Memory B cell (primary cell): ENCODE data around the gene CPXM1.

Source experiments
- ATAC-seq: fragments of 150-1000 bp; cut with Tn5 transposase; 2 replicates; pipeline ENCODE4 v1.10.0; 2021; ENCODE audit warnings: low read depth, mild to moderate bottlenecking, moderate library complexity
- DNase-seq, 2 donors: peaks; one replicate each; pipeline ENCODE4 v3.0.0; 2022; ENCODE audit warnings: low spot score in 2 of 2
- H3K27ac Mint-ChIP-seq: one replicate; pipeline ENCODE4 v1.8.0; 2022; ENCODE audit warnings: mild to moderate bottlenecking, moderate library complexity, mixed read lengths
- H3K27me3 Mint-ChIP-seq: one replicate; pipeline ENCODE4 v1.8.0; 2022; ENCODE audit warnings: mixed read lengths
- H3K36me3 Mint-ChIP-seq: one replicate; pipeline ENCODE4 v1.8.0; 2022; ENCODE audit warnings: mild to moderate bottlenecking, mixed read lengths
- H3K4me1 Mint-ChIP-seq: one replicate; pipeline ENCODE4 v1.8.0; 2022; ENCODE audit warnings: mixed read lengths
- H3K4me3 Mint-ChIP-seq: one replicate; pipeline ENCODE4 v1.8.0; 2022; ENCODE audit warnings: mild to moderate bottlenecking, moderate library complexity, mixed read lengths
- H3K9me3 Mint-ChIP-seq: one replicate; pipeline ENCODE4 v1.8.0; 2022; ENCODE audit warnings: mixed read lengths

Gene CPXM1

GRCh38 chr20:2799688-2800520 lies 523 bp downstream of the CPXM1 start:
- Mint-ChIP-seq H3K4me3 (peak overlapping the region; percentile 75), H3K4me1 (peaks cover 18% of the 10 kb centered on the region), H3K36me3 (no peaks in the 10 kb centered on the region), H3K27ac (peak overlapping the region; percentile 16), H3K27me3 (peaks cover 45% of the 10 kb centered on the region), H3K9me3 (no peaks in the 10 kb centered on the region)
- DNase-seq (no peak), ATAC-seq (no peak)

DNA sequence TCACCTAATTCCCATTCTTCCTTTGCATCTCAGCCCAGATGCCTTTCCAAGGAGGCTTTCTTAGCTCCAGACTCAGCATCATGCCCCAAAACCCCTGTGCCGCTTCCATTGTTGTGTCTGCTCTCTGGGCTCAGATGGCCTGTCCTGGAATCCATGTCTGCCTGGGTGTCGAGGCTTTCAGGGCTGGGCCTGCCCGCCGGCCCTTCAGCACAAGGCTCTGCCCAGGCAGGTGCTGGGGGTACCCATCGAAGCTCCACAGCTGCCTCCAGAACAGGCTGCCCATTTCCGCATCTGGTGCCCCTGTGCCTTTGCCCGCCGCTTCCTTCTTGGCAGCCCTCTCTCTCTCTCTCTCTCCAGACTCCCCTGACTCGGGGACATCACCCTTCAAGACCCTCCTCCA lies 1.2 kb downstream of the CPXM1 start:
- Mint-ChIP-seq H3K4me3 (peak overlapping the region; percentile 75), H3K27ac (no peak overlapping the region), H3K9me3 (no peaks in the 10 kb centered on the region), H3K27me3 (peaks cover 45% of the 10 kb centered on the region), H3K36me3 (no peaks in the 10 kb centered on the region), H3K4me1 (peaks cover 18% of the 10 kb centered on the region)
- DNase-seq (no peak), ATAC-seq (no peak)

DNA sequence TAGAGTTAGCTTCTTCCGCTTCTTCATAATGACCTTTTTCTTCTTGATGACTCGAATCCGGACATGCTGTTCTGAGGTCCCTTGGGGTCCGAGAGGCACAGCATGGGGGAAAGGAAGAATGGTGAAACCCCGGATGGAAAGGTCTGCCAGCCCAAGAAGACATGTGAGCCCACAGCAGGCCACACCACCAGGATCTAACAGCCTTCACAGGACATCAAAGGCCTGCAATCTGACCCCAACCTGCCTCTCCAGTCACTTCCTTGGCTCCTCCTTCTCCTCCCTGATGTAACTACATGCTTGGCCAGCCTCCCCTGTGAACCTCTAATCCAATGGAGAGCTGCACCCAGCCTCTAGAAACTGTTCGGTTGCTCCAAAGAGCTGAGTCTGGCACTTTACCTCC lies 1.6 kb downstream of the CPXM1 start:
- ATAC-seq = peak; percentile 32
- Mint-ChIP-seq H3K36me3 (no peaks in the 10 kb centered on the region), H3K27me3 (peaks cover 43% of the 10 kb centered on the region), H3K4me1 (peaks cover 18% of the 10 kb centered on the region), H3K9me3 (no peaks in the 10 kb centered on the region), H3K27ac (no peak overlapping the region), H3K4me3 (peak overlapping the region; percentile 22)
- no peak for DNase-seq

DNA sequence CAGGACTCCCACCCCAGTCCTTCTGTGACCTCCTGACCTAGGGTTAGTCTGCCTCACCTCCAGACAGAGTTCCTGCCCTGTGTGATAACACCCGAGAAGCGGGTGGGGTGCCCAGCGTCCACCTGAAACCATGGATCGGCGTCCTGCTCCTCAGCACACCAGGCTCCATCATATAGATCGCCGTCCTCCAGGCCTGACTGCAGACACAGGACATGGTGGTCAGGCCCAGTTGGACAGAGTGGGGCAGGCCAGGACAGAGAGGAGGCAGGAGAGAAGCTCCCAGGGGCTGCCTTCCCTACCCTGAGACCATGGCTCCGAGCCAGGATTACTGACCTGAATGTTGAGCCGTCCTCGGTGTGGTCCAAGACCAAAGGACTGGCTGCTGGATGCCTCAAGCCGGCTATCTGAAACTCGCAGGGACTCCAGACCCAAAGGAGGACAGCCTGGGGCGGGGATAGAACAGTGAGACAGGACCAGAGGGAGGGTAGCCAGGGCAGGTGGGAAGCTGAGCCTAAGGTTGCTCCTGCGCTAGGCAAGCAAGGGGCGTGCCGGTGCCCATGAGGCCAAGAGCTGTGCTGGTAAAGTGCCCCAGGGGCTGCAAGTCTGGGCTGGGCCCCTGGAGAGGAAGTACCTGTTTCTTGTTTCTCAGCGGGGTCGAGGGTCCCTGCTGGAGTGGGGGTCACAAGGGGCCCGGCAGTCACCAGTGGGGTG lies 2.2 kb downstream of the CPXM1 start:
- peaks cover 18% of the 10 kb centered on the region for H3K4me1 Mint-ChIP-seq
- DNase-seq (no peak), ATAC-seq (no peak)
- peaks cover 45% of the 10 kb centered on the region for H3K27me3 Mint-ChIP-seq
- H3K27ac Mint-ChIP-seq = no peak overlapping the region
- no peaks in the 10 kb centered on the region for H3K36me3 Mint-ChIP-seq
- no peaks in the 10 kb centered on the region for H3K9me3 Mint-ChIP-seq
- H3K4me3 Mint-ChIP-seq = no peak overlapping the region

GRCh38 chr20:2797136-2797983 lies 3.1 kb downstream of the CPXM1 start:
- no peak overlapping the region for H3K4me3 Mint-ChIP-seq
- H3K4me1 Mint-ChIP-seq = peaks cover 18% of the 10 kb centered on the region
- no peaks in the 10 kb centered on the region for H3K36me3 Mint-ChIP-seq
- peaks cover 45% of the 10 kb centered on the region for H3K27me3 Mint-ChIP-seq
- DNase-seq (no peak), ATAC-seq (no peak)
- H3K27ac Mint-ChIP-seq = no peak overlapping the region
- H3K9me3 Mint-ChIP-seq = no peaks in the 10 kb centered on the region

DNA sequence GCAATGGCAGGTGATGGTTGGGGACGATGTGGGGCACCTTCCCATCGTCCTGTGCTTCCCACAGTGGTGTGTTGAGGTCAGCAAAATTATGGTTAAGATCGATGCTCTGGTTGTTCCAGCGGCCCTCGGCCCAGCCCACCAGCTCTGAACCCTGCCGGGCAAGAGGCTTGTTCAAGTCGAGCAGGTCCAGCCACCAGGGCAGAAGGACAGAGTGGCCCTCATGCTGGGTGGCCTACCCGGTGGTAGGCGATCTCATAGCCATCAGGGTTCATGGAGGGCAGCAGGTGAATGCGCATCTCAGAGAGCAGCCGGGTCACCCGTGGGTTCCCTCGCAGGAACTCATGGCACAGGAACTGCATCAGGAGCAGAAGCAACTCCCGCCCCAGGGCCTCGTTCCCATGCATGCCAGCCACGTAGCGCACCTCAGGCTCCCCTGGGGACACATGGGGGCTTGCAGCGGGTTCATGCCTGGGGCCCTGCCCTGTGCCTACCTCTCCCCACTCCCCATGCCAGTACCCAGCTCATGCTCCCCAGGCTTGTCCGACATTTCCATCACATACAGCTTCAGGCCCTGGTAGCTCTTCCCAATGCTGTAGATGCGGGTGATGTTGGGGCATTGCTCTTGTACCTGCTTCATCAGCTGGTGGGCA lies 4.3 kb downstream of the CPXM1 start:
- Mint-ChIP-seq H3K9me3 (no peaks in the 10 kb centered on the region), H3K4me1 (peaks cover 16% of the 10 kb centered on the region), H3K27me3 (peaks cover 45% of the 10 kb centered on the region), H3K27ac (no peak overlapping the region), H3K36me3 (no peaks in the 10 kb centered on the region), H3K4me3 (no peak overlapping the region)
- ATAC-seq (no peak), DNase-seq (no peak)

DNA sequence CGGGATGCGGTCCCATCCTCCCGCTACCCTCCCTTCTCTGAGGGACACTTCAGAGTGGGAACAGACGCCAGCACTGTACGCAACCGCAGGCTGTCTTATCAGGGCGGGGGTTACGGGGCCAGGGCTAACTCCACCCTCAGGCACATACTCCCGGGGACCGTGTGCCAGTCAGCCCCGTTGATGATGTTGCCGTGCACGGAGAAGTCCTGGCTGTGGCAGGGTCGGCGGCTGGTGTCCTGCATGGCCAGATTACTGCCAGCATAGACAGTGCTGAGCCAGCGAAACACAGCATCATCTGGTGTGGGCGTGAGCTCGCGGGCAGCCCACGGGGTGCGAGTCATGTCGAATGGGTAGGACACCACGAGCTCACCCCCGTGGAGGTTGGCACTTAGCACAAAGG lies 5.0 kb downstream of the CPXM1 start:
- ATAC-seq (no peak), DNase-seq (no peak)
- no peak overlapping the region for H3K27ac Mint-ChIP-seq
- no peak overlapping the region for H3K4me3 Mint-ChIP-seq
- peaks cover 41% of the 10 kb centered on the region for H3K27me3 Mint-ChIP-seq
- no peaks in the 10 kb centered on the region for H3K9me3 Mint-ChIP-seq
- H3K36me3 Mint-ChIP-seq = no peaks in the 10 kb centered on the region
- H3K4me1 Mint-ChIP-seq = peaks cover 11% of the 10 kb centered on the region

GRCh38 chr20:2794866-2795447 lies 5.5 kb downstream of the CPXM1 start:
- ATAC-seq (no peak), DNase-seq (no peak)
- Mint-ChIP-seq H3K4me1 (peaks cover 9% of the 10 kb centered on the region), H3K36me3 (no peaks in the 10 kb centered on the region), H3K27ac (no peak overlapping the region), H3K4me3 (no peak overlapping the region), H3K27me3 (peaks cover 41% of the 10 kb centered on the region), H3K9me3 (no peaks in the 10 kb centered on the region)

- H3K27me3 Mint-ChIP-seq = peaks cover 35% of the 10 kb centered on the region
- DNase-seq (no peak), ATAC-seq (no peak)
- no peaks in the 10 kb centered on the region for H3K9me3 Mint-ChIP-seq
- peaks cover 3% of the 10 kb centered on the region for H3K4me1 Mint-ChIP-seq
- no peak overlapping the region for H3K4me3 Mint-ChIP-seq
- no peak overlapping the region for H3K27ac Mint-ChIP-seq
- H3K36me3 Mint-ChIP-seq = no peaks in the 10 kb centered on the region
Observed at GRCh38 chr20:2794202-2794748, 6.2 kb downstream of the CPXM1 start.

GRCh38 chr20:2793471-2793870 lies 7.0 kb downstream of the CPXM1 start:
- ATAC-seq (no peak), DNase-seq (no peak)
- H3K9me3 Mint-ChIP-seq = no peaks in the 10 kb centered on the region
- no peaks in the 10 kb centered on the region for H3K4me1 Mint-ChIP-seq
- H3K4me3 Mint-ChIP-seq = no peak overlapping the region
- H3K27me3 Mint-ChIP-seq = peaks cover 30% of the 10 kb centered on the region
- no peak overlapping the region for H3K27ac Mint-ChIP-seq
- H3K36me3 Mint-ChIP-seq = no peaks in the 10 kb centered on the region

DNA sequence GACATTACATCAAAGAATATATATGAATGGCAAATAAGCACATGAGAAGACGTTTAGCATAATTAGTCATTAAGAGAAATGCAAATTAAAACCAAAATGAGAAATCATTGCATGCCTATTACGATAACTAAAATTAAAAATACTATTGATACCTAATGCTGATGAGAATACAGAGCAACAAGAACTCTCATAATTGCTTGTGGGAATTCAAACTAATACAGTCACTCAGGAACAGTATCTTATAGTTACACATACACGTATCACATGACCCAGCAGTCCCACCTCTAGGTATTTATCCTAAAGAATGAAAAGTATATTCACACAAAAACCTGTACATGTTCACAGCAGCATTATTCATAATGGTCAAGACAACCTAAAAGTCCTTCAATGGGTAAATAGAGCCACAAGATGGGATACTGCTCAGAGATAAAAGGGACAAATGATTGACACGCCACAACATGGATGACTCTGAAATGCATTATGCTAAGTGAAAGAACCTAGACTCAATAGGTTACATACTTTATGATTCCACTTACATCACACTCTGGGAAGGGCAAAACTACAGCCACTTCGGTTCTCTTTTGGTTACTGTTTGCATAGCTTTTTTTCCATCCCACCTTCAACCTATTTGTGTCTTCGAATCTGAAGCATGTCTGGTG lies 16.4 kb downstream of the CPXM1 start:
- no peaks in the 10 kb centered on the region for H3K36me3 Mint-ChIP-seq
- peaks cover 13% of the 10 kb centered on the region for H3K27me3 Mint-ChIP-seq
- ATAC-seq (no peak), DNase-seq (no peak)
- no peak overlapping the region for H3K4me3 Mint-ChIP-seq
- no peak overlapping the region for H3K27ac Mint-ChIP-seq
- no peaks in the 10 kb centered on the region for H3K4me1 Mint-ChIP-seq
- H3K9me3 Mint-ChIP-seq = no peaks in the 10 kb centered on the region

GRCh38 chr20:2780948-2781347 lies 19.5 kb downstream of the CPXM1 start:
- Mint-ChIP-seq H3K27me3 (peaks cover 11% of the 10 kb centered on the region), H3K4me3 (no peak overlapping the region), H3K4me1 (no peaks in the 10 kb centered on the region), H3K9me3 (peaks cover 3% of the 10 kb centered on the region), H3K36me3 (no peaks in the 10 kb centered on the region), H3K27ac (no peak overlapping the region)
- no peak for ATAC-seq
- DNase-seq = no peak
